Testis (tissue), 2 donors: ENCODE measurements around the gene IL13.

ENCODE experiments used
- POLR2A ChIP-seq: fragments of 450-650 bp; IDR thresholded peaks from one replicate; pipeline ENCODE4 v1.6.1; 2017; ENCODE audit warnings: antibody characterized with exemption, mild to moderate bottlenecking, moderate library complexity
- TF ChIP-seq, protein P1 (sequence below), 3 experiments: fragments of 450-650 bp in 2 of 3; fragments of 200-600 bp in 1 of 3; sonication (generic) in 1 of 3; IDR thresholded peaks; one replicate each; pipeline ENCODE4 v1.5.1; 2016 to 2019; ENCODE audit warnings: antibody characterized with exemption in 3 of 3, mild to moderate bottlenecking in 2 of 3, moderate library complexity in 1 of 3

DNA sequence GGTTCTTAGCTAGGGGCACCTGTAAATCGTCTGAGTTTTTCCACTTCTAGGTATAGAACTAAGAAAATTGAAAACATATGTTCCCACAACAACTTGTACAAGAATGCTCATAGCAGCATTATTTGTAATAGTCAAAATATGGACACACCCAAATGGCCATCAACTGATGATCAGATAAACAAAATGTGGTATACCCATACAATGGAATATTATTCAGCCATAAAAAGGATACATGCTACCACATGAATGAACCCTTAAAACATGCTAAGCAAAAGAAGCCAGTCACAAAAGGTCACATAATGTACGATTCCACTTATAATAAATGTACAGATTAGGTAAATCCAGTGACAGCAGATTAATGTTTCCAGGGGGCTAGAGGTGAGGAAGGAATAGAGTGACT is 46.0 kb upstream of the IL13 start:
- TF ChIP-seq, protein P1, sequence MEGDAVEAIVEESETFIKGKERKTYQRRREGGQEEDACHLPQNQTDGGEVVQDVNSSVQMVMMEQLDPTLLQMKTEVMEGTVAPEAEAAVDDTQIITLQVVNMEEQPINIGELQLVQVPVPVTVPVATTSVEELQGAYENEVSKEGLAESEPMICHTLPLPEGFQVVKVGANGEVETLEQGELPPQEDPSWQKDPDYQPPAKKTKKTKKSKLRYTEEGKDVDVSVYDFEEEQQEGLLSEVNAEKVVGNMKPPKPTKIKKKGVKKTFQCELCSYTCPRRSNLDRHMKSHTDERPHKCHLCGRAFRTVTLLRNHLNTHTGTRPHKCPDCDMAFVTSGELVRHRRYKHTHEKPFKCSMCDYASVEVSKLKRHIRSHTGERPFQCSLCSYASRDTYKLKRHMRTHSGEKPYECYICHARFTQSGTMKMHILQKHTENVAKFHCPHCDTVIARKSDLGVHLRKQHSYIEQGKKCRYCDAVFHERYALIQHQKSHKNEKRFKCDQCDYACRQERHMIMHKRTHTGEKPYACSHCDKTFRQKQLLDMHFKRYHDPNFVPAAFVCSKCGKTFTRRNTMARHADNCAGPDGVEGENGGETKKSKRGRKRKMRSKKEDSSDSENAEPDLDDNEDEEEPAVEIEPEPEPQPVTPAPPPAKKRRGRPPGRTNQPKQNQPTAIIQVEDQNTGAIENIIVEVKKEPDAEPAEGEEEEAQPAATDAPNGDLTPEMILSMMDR (IDR thresholded peaks at IDR 0.05) = no peak
- no peak for TF ChIP-seq POLR2A
